OCI-LY3 (cell line): ENCODE results near the gene KCNIP1.

Source experiments
- EZH2phosphoT487 ChIP-seq: fragments of 200-600 bp; shearing (Covaris generic); IDR thresholded peaks from 2 replicates; pipeline ENCODE4 v1.6.1; 2018; ENCODE audit warnings: antibody characterized with exemption, mixed run types, low read depth
- TF ChIP-seq, protein P1 (sequence below): fragments of 200-600, 300-600 bp; sonication (generic); IDR thresholded peaks from 2 replicates; pipeline ENCODE4 v1.5.1; 2014; ENCODE audit warnings: antibody characterized with exemption, low read length, low read depth

DNA sequence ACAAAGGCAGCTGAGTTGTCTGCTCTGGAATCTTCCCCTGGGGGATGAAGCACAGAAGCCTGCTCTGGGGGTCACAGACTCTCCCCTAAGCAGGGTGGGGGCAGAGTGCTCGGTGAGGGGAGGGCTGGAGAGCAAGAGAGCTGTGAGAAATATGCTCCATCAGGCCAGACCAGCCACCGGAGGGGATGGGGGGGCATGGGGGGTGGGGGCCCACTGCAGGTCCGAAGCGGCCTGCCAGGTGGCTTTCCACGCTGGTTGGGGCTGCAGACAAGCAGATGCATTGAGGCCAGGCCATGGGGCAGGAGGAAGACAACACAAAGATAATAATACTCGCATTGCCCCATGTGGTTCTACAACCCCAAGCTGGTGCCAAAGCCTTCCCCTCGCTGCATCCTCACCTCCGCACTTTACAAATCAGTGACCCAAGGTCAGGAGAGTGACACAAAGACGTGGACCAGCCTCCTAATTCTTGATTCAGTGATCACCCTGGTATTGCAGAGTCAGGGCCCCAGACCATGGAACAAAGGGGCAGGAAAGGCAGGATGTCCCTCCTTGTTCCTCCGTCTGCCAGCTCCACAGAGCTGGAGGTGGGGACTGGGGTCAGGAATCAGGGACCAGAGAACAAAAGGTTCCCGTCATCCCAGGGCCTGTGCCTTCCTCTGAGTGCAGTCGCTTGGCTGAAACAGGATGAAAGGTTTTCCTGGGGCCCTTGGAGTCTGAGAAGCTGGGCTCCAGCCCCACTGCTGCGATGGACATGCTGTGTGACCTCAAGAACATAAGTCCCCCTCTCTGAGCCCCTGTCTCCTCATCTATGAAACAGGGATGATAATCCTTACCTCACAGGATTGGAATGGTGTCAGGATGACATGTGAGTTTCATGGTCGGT, 242.5 kb downstream of the KCNIP1 start:
- TF ChIP-seq, protein P1, sequence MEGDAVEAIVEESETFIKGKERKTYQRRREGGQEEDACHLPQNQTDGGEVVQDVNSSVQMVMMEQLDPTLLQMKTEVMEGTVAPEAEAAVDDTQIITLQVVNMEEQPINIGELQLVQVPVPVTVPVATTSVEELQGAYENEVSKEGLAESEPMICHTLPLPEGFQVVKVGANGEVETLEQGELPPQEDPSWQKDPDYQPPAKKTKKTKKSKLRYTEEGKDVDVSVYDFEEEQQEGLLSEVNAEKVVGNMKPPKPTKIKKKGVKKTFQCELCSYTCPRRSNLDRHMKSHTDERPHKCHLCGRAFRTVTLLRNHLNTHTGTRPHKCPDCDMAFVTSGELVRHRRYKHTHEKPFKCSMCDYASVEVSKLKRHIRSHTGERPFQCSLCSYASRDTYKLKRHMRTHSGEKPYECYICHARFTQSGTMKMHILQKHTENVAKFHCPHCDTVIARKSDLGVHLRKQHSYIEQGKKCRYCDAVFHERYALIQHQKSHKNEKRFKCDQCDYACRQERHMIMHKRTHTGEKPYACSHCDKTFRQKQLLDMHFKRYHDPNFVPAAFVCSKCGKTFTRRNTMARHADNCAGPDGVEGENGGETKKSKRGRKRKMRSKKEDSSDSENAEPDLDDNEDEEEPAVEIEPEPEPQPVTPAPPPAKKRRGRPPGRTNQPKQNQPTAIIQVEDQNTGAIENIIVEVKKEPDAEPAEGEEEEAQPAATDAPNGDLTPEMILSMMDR: no peak
- no peak for TF ChIP-seq EZH2phosphoT487
